GM21737 (cell line): ENCODE results near the gene THRB.

Experiments used
- ATAC-seq: cut with Tn5 transposase; IDR thresholded peaks from one replicate; pipeline ENCODE4 v1.9.1; 2021; ENCODE audit warnings: mild to moderate bottlenecking, moderate library complexity; ENCODE audit not compliant: unreplicated experiment

Gene THRB

GRCh38 chr3:24318677-24319287 lies 175.9 kb downstream of the THRB start:
- ATAC-seq = no peak

GRCh38 chr3:24316887-24317383 lies 177.7 kb downstream of the THRB start:
- ATAC-seq = no peak

- ATAC-seq = no peak
Observed at GRCh38 chr3:24315971-24316370, 178.7 kb downstream of the THRB start.

- ATAC-seq = no peak
Observed at GRCh38 chr3:24315356-24315755, 179.3 kb downstream of the THRB start.

- ATAC-seq = no peak
Observed at GRCh38 chr3:24311881-24312280, 182.8 kb downstream of the THRB start.

GRCh38 chr3:24310887-24311286 lies 183.8 kb downstream of the THRB start:
- ATAC-seq = no peak

- no peak for ATAC-seq
Observed at GRCh38 chr3:24306518-24306917, 188.1 kb downstream of the THRB start.

- no peak for ATAC-seq
Observed at GRCh38 chr3:24305795-24306467, 188.7 kb downstream of the THRB start.

GRCh38 chr3:24303057-24303754 lies 191.4 kb downstream of the THRB start:
- no peak for ATAC-seq

GRCh38 chr3:24302396-24302795 lies 192.3 kb downstream of the THRB start:
- no peak for ATAC-seq

- no peak for ATAC-seq
Observed at GRCh38 chr3:24300949-24301348, 193.7 kb downstream of the THRB start.

- ATAC-seq = no peak
Observed at GRCh38 chr3:24299806-24300626, 194.6 kb downstream of the THRB start.

- ATAC-seq = no peak
Observed at GRCh38 chr3:24299246-24299805, 195.3 kb downstream of the THRB start.

- no peak for ATAC-seq
Observed at GRCh38 chr3:24296441-24297205, 198.0 kb downstream of the THRB start.

GRCh38 chr3:24294150-24294549 lies 200.5 kb downstream of the THRB start:
- no peak for ATAC-seq

GRCh38 chr3:24291646-24292045 lies 203.0 kb downstream of the THRB start:
- ATAC-seq = no peak

GRCh38 chr3:24290596-24290995 lies 204.1 kb downstream of the THRB start:
- no peak for ATAC-seq

- ATAC-seq = no peak
Observed at GRCh38 chr3:24288496-24289236, 206.0 kb downstream of the THRB start.

- no peak for ATAC-seq
Observed at GRCh38 chr3:24287755-24288450, 206.7 kb downstream of the THRB start.
